Endothelial cell of umbilical vein (primary cell): ENCODE data around the gene LRRC59. TPM values are rescaled to one million over a fixed set of nuclear protein-coding genes. Genes with fewer than 3 reads are reported as not detected.

Experiments
- BruUV-seq: library from RNA; stranded (reverse); fragments of 400-500 nt; replicated peaks from 2 replicates; lab custom pipeline; 2021; lab: Mats Ljungman, UMichigan
- CTCF ChIA-PET: fragments of 300-600, 350-600 bp; sonication (Branson Sonifier 250); formaldehyde crosslinking; loops from one replicate; lab custom pipeline; 2021; ENCODE audit warnings: antibody characterized with exemption, inconsistent platforms; lab: Charles Lee
- POLR2A ChIA-PET: fragments of 300-600, 350-600 bp; sonication (Branson Sonifier 250); formaldehyde crosslinking; loops from one replicate; lab custom pipeline; 2021; ENCODE audit warnings: antibody characterized with exemption, inconsistent platforms; lab: Charles Lee
- DNase-seq: peaks from one replicate; pipeline ENCODE4 v3.0.0-alpha.2; 2011; ENCODE audit warnings: low read depth, low spot score
- FAIRE-seq: peaks from 2 replicates; lab custom pipeline; 2011; peaks lifted over from hg19 to GRCh38; lab: Jason Lieb, UNC
- H2AFZ ChIP-seq: 2 replicates; pipeline ENCODE4 v1.6.0; 2012; ENCODE audit warnings: low read depth, low read length, control low read depth, inconsistent platforms
- H3K27ac ChIP-seq: 2 replicates; pipeline ENCODE4 v1.5.1; 2011; ENCODE audit warnings: low read depth, mild to moderate bottlenecking, control low read depth, low read length, moderate library complexity; ENCODE audit not compliant: insufficient read depth
- H3K27me3 ChIP-seq, 2 experiments: 2 replicates each; pipeline versions ENCODE4 v1.6.0 to v1.6.1; 2011; ENCODE audit warnings: low read length in 2 of 2, mixed read lengths in 1 of 2; ENCODE audit not compliant: control insufficient read depth in 2 of 2, insufficient read depth in 2 of 2
- H3K36me3 ChIP-seq, 2 experiments: 2 replicates in 1 of 2; 3 replicates in 1 of 2; pipeline ENCODE4 v1.5.1; 2011; ENCODE audit warnings: low read length in 2 of 2, mild to moderate bottlenecking in 1 of 2, moderate library complexity in 1 of 2; ENCODE audit not compliant: control insufficient read depth in 2 of 2, insufficient read depth in 2 of 2; ENCODE audit errors: extremely low read depth in 1 of 2
- H3K4me1 ChIP-seq: 3 replicates; pipeline ENCODE4 v1.5.1; 2011; ENCODE audit warnings: mild to moderate bottlenecking, low read length; ENCODE audit not compliant: control insufficient read depth, insufficient read depth; ENCODE audit errors: extremely low read depth
- H3K4me2 ChIP-seq: 2 replicates; pipeline ENCODE4 v1.6.1; 2011; ENCODE audit warnings: low read length, control low read depth, mixed read lengths; ENCODE audit not compliant: insufficient read depth
- H3K4me3 ChIP-seq, 3 experiments: fragments of 200-600 bp in 1 of 3; sonication (generic), shearing (Covaris generic) in 1 of 3; replicated peaks in 1 of 3; 2 replicates each; pipeline ENCODE4 v1.5.1; 2011 to 2016; ENCODE audit warnings: control low read depth in 3 of 3, low read length in 3 of 3, mild to moderate bottlenecking in 2 of 3, inconsistent platforms in 1 of 3, low read depth in 1 of 3, moderate library complexity in 1 of 3; ENCODE audit not compliant: insufficient read depth in 1 of 3
- H3K79me2 ChIP-seq: 2 replicates; pipeline ENCODE4 v1.6.0; 2012; ENCODE audit warnings: low read length, inconsistent platforms; ENCODE audit not compliant: control insufficient read depth, insufficient read depth
- H3K9ac ChIP-seq: replicated peaks from 2 replicates; pipeline ENCODE3; 2011; ENCODE audit warnings: low read length, control low read depth; ENCODE audit not compliant: insufficient read depth; ENCODE audit errors: extremely low read depth
- H3K9me1 ChIP-seq: replicated peaks from 3 replicates; pipeline ENCODE4 v1.6.0; 2011; ENCODE audit warnings: mild to moderate bottlenecking, low read length; ENCODE audit not compliant: control insufficient read depth, insufficient read depth; ENCODE audit errors: extremely low read depth
- H3K9me3 ChIP-seq: replicated peaks from 2 replicates; pipeline ENCODE4 v1.5.1; 2012; ENCODE audit warnings: low read length, inconsistent platforms; ENCODE audit not compliant: control insufficient read depth, insufficient read depth
- H4K20me1 ChIP-seq: replicated peaks from 2 replicates; pipeline ENCODE3; 2011; ENCODE audit warnings: mild to moderate bottlenecking, low read length; ENCODE audit not compliant: control insufficient read depth, insufficient read depth; ENCODE audit errors: extremely low read depth
- CTCF ChIP-seq, 2 donors: IDR thresholded peaks; 1 replicate in 1 of 2; 2 replicates in 1 of 2; pipeline ENCODE4 v1.5.1; 2011; ENCODE audit warnings: low read length in 2 of 2, mild to moderate bottlenecking in 2 of 2, moderate library complexity in 2 of 2, control low read depth in 1 of 2, inconsistent platforms in 1 of 2, low read depth in 1 of 2; ENCODE audit not compliant: insufficient read depth in 1 of 2; ENCODE audit errors: extremely low read depth in 1 of 2
- EZH2 ChIP-seq: IDR thresholded peaks from 2 replicates; pipeline ENCODE4 v1.6.1; 2012; ENCODE audit warnings: borderline replicate concordance, low read depth, mild to moderate bottlenecking, moderate library complexity, low read length, inconsistent platforms; ENCODE audit not compliant: severe bottlenecking
- FOS ChIP-seq: IDR thresholded peaks from 2 replicates; pipeline ENCODE4 v1.6.1; 2011; ENCODE audit warnings: mild to moderate bottlenecking, low read length, moderate library complexity, borderline replicate concordance; ENCODE audit not compliant: insufficient read depth
- GATA2 ChIP-seq: IDR thresholded peaks from 2 replicates; pipeline ENCODE4 v1.7.0; 2011; ENCODE audit warnings: low read depth, mild to moderate bottlenecking, moderate library complexity, mixed read lengths, low read length; ENCODE audit not compliant: insufficient read length, insufficient read depth
- JUN ChIP-seq: IDR thresholded peaks from 2 replicates; pipeline ENCODE4 v1.6.1; 2011; ENCODE audit warnings: borderline replicate concordance, low read depth; ENCODE audit not compliant: insufficient read length, insufficient read depth
- MAX ChIP-seq: IDR thresholded peaks from 2 replicates; pipeline ENCODE4 v1.6.1; 2011; ENCODE audit not compliant: insufficient read depth, insufficient read length
- MYC ChIP-seq: IDR thresholded peaks from one replicate; pipeline ENCODE4 v1.6.1; 2011; ENCODE audit warnings: mild to moderate bottlenecking, low read depth, low read length
- POLR2A ChIP-seq: IDR thresholded peaks from 2 replicates; pipeline ENCODE4 v1.6.1; 2012; ENCODE audit warnings: low read depth, mild to moderate bottlenecking, control low read depth, low read length
- POLR2AphosphoS5 ChIP-seq: IDR thresholded peaks from 2 replicates; pipeline ENCODE4 v1.6.1; 2012; ENCODE audit warnings: low read depth, mild to moderate bottlenecking, control low read depth, low read length, moderate library complexity; ENCODE audit not compliant: insufficient read depth
- dilution Hi-C: fragments of 300-500 bp; cut with MboI; formaldehyde crosslinking; loops from one replicate; pipeline ENCODE4 v1.15.0; 2019; ENCODE audit warnings: low sequenced_read_pairs; ENCODE audit not compliant: extremely low pct_ligation_motif_present
- intact Hi-C: fragments of 100-400 bp; cut with micrococcal nuclease; formaldehyde crosslinking; loops from one replicate; pipeline ENCODE4 v1.10.0; 2022
- polyA plus RNA-seq, 4 experiments: library from polyadenylated mRNA; depleted of rRNA in 3 of 4; stranded (reverse) in 3 of 4; unstranded in 1 of 4; fragments of >200 nt; gene quantifications; 2 replicates each; pipeline versions ENCODE4 v1.2.1 to v1.2.3, GENCODE V29; 2011 to 2012; ENCODE audit warnings: missing spikeins in 1 of 4
- total RNA-seq: library from RNA; stranded (reverse); gene quantifications from 2 replicates; pipeline ENCODE4 v1.2.3, GENCODE V29; 2021

Gene LRRC59
- total and polyA plus RNA-seq, 2 donors (not counting 3 experiments of a cell fraction or from before 2014, with no cell fraction given) = 93.9 to 183 TPM

GRCh38 chr17:50354776-50355175 is 42.5 kb downstream of the LRRC59 start:
- Histone ChIP-seq H3K9ac (no peak overlapping the region), H3K27me3 (no peaks in the 10 kb centered on the region), H3K36me3 (peaks cover 3 to 39% of the 10 kb centered on the region in 2 experiments), H2AFZ (no peak overlapping the region), H3K4me3 (no peak overlapping the region), H3K4me2 (no peak overlapping the region), H3K27ac (no peak overlapping the region), H4K20me1 (no peaks in the 10 kb centered on the region), H3K79me2 (no peaks in the 10 kb centered on the region), H3K4me1 (no peaks in the 10 kb centered on the region), H3K9me1 (no peaks in the 10 kb centered on the region), H3K9me3 (no peaks in the 10 kb centered on the region)
- ChIA-PET POLR2A (no interaction called here), CTCF (no interaction called here)
- intact Hi-C loops = no loop called here
- no TSS peak for BruUV-seq
- FAIRE-seq (no peak), DNase-seq (no peak)
- dilution Hi-C loops = no loop called here
- TF ChIP-seq CTCF (IDR thresholded peaks at IDR 0.05; ENCODE audit: extremely low read depth in 1 of 2, insufficient read depth in 1 of 2, low read depth in 1 of 2, low read length in 2 of 2) = no peak
- no peak for TF ChIP-seq EZH2
- no peak for TF ChIP-seq POLR2AphosphoS5
- TF ChIP-seq JUN = no peak
- no peak for TF ChIP-seq POLR2A
- TF ChIP-seq MAX = no peak
- TF ChIP-seq MYC = no peak
- TF ChIP-seq GATA2 = no peak
- TF ChIP-seq FOS = no peak
